ENCODE data around the gene PRKCE.

PRKCE gene

GRCh38 chr2:45974762-45975408 lies 323.4 kb downstream of the PRKCE start:
- no peak overlapping the region for H3K4me3 ChIP-seq
- intact Hi-C loops (cut with DNase I; ENCODE audit: low total_unique reads) = no loop called here
- H3K27ac ChIP-seq = no peak overlapping the region
- no peaks in the 10 kb centered on the region for H3K9me3 ChIP-seq
- H3K4me1 ChIP-seq = no peaks in the 10 kb centered on the region
- peaks cover 0 to 10% (median 0%) of the 10 kb centered on the region in 3 donors for H3K36me3 ChIP-seq
- no peak for DNase-seq
- TF ChIP-seq CTCF (IDR thresholded peaks at IDR 0.05) = no peak
- no peaks in the 10 kb centered on the region for H3K27me3 ChIP-seq

- no peaks in the 10 kb centered on the region for H3K9me3 ChIP-seq
- H3K4me1 ChIP-seq = no peaks in the 10 kb centered on the region
- intact Hi-C loops (cut with DNase I; ENCODE audit: low total_unique reads) = no loop called here
- no peak for DNase-seq
- no peak for TF ChIP-seq CTCF (IDR thresholded peaks at IDR 0.05)
- no peak overlapping the region for H3K4me3 ChIP-seq
- no peaks in the 10 kb centered on the region for H3K27me3 ChIP-seq
- H3K36me3 ChIP-seq = peaks cover 0 to 17% (median 0%) of the 10 kb centered on the region in 3 donors
- no peak overlapping the region for H3K27ac ChIP-seq
Measured at GRCh38 chr2:45975752-45976517, 324.5 kb downstream of the PRKCE start.

- intact Hi-C loops (cut with DNase I; ENCODE audit: low total_unique reads) = no loop called here
- Histone ChIP-seq H3K36me3 (peaks cover 0 to 27% (median 0%) of the 10 kb centered on the region in 3 donors), H3K9me3 (no peaks in the 10 kb centered on the region), H3K4me3 (no peak overlapping the region), H3K27me3 (no peaks in the 10 kb centered on the region), H3K4me1 (no peaks in the 10 kb centered on the region), H3K27ac (no peak overlapping the region)
- TF ChIP-seq CTCF (IDR thresholded peaks at IDR 0.05) = no peak
- DNase-seq = no peak
Measured at GRCh38 chr2:45978302-45978859, 326.9 kb downstream of the PRKCE start.

GRCh38 chr2:45979065-45979464 lies 327.6 kb downstream of the PRKCE start:
- H3K27me3 ChIP-seq = no peaks in the 10 kb centered on the region
- intact Hi-C loops (cut with DNase I; ENCODE audit: low total_unique reads) = no loop called here
- no peak for DNase-seq
- TF ChIP-seq CTCF (IDR thresholded peaks at IDR 0.05) = no peak
- H3K27ac ChIP-seq = no peak overlapping the region
- H3K36me3 ChIP-seq = peaks cover 0 to 28% (median 0%) of the 10 kb centered on the region in 3 donors
- H3K9me3 ChIP-seq = no peaks in the 10 kb centered on the region
- H3K4me1 ChIP-seq = no peaks in the 10 kb centered on the region
- no peak overlapping the region for H3K4me3 ChIP-seq

- Histone ChIP-seq H3K4me3 (no peak overlapping the region), H3K4me1 (no peaks in the 10 kb centered on the region), H3K9me3 (no peaks in the 10 kb centered on the region), H3K27ac (no peak overlapping the region), H3K27me3 (no peaks in the 10 kb centered on the region), H3K36me3 (peaks cover 0 to 36% (median 0%) of the 10 kb centered on the region in 3 donors)
- intact Hi-C loops (cut with DNase I; ENCODE audit: low total_unique reads) = no loop called here
- TF ChIP-seq CTCF (IDR thresholded peaks at IDR 0.05) = no peak
- no peak for DNase-seq
Measured at GRCh38 chr2:45980161-45980865, 328.8 kb downstream of the PRKCE start.
